B cell (primary cell): Measurements from ENCODE around the gene SLC1A5.

Experiments
- CTCF ChIP-seq: fragments of 200-600 bp; IDR thresholded peaks from one replicate; pipeline ENCODE4 v1.8.0; 2022; ENCODE audit warnings: antibody characterized with exemption, mild to moderate bottlenecking
- EZH2 ChIP-seq: IDR thresholded peaks from 2 replicates; pipeline ENCODE4 v1.6.1; 2012; ENCODE audit warnings: borderline replicate concordance, low read depth, mild to moderate bottlenecking, moderate library complexity, low read length; ENCODE audit not compliant: insufficient read depth, poor library complexity, severe bottlenecking

GRCh38 chr19:46760363-46760762 is 28.0 kb downstream of the SLC1A5 start:
- TF ChIP-seq CTCF (no peak), EZH2 (no peak)
